NCI-H2107 treated with DMSO at 0.1 percent for 48 hours (cell line): ENCODE data around the gene NACC2.

Experiments used
- DNase-seq: peaks from one replicate; lab custom pipeline; 2025; ENCODE audit not compliant: unreplicated experiment; lab: John Stamatoyannopoulos, UW

NACC2 gene

GRCh38 chr9:135983208-135984071 lies 111.6 kb downstream of the NACC2 start:
- DNase-seq, result no peak

GRCh38 chr9:135982499-135983207 lies 112.4 kb downstream of the NACC2 start:
- DNase-seq, result no peak

- no peak for DNase-seq
Measured at GRCh38 chr9:135980926-135981630, 114.0 kb downstream of the NACC2 start.

- no peak for DNase-seq
Measured at GRCh38 chr9:135979547-135980166, 115.4 kb downstream of the NACC2 start.

- no peak for DNase-seq
Measured at GRCh38 chr9:135978642-135979546, 116.2 kb downstream of the NACC2 start.

GRCh38 chr9:135976944-135977343 lies 118.1 kb downstream of the NACC2 start:
- no peak for DNase-seq

- DNase-seq, result no peak
Measured at GRCh38 chr9:135976531-135976930, 118.6 kb downstream of the NACC2 start.

- no peak for DNase-seq
Measured at GRCh38 chr9:135975834-135976233, 119.3 kb downstream of the NACC2 start.

- DNase-seq, result no peak
Measured at GRCh38 chr9:135974220-135974573, 120.9 kb downstream of the NACC2 start.

- DNase-seq, result peak; percentile 76
Measured at GRCh38 chr9:135973277-135974219, 121.5 kb downstream of the NACC2 start.

- DNase-seq, result peak; percentile 20
Measured at GRCh38 chr9:135971892-135972291, 123.2 kb downstream of the NACC2 start.

- no peak for DNase-seq
Measured at GRCh38 chr9:135971111-135971766, 123.8 kb downstream of the NACC2 start.

- no peak for DNase-seq
Measured at GRCh38 chr9:135970128-135970815, 124.8 kb downstream of the NACC2 start.

GRCh38 chr9:135969064-135969683 lies 125.9 kb downstream of the NACC2 start:
- no peak for DNase-seq

GRCh38 chr9:135968601-135969000 lies 126.5 kb downstream of the NACC2 start:
- DNase-seq, result no peak

GRCh38 chr9:135968083-135968476 lies 127.0 kb downstream of the NACC2 start:
- no peak for DNase-seq

- DNase-seq, result peak; percentile 26
Measured at GRCh38 chr9:135966916-135967260, 128.2 kb downstream of the NACC2 start.
